Measurements from ENCODE around the gene COL5A1. TPM values are rescaled to one million over a fixed set of nuclear protein-coding genes. Genes with fewer than 3 reads are reported as not detected.
A peak's percentile ranks its signal among the peaks of the same experiment; 100 is the strongest.

The COL5A1 gene
- total RNA-seq, 4 donors from 2014 or later, result 7.1 to 69.3 (median 16.1) TPM

- intact Hi-C loops (cut with DNase I; ENCODE audit: low total_unique reads) (no loop called here), in situ Hi-C loops (cut with MboI; ENCODE audit: low pct_ligation_motif_present in 1 of 4, low pct_unique_long_range_greater_than_20kb in 1 of 4, low sequenced_read_pairs in 3 of 4) (no loop called here)
- Histone ChIP-seq H3K4me3 (no peak overlapping the region), H3K4me1 (no peaks in the 10 kb centered on the region), H3K36me3 (no peaks in the 10 kb centered on the region), H3K9me3 (no peaks in the 10 kb centered on the region), H3K27me3 (no peaks in the 10 kb centered on the region), H3K27ac (no peak overlapping the region)
- 88 to 91% methylated on average over 5 to 8 of the region's 8 CpGs for WGBS, 2 donors (ENCODE audit: low coverage in 1 of 2)
- no peak for TF ChIP-seq POLR2AphosphoS5 (IDR thresholded peaks at IDR 0.05)
- no peak for TF ChIP-seq CTCF (IDR thresholded peaks at IDR 0.05)
- TF ChIP-seq EP300 (IDR thresholded peaks at IDR 0.05; ENCODE audit: low read depth), result no peak
- TF ChIP-seq POLR2A (IDR thresholded peaks at IDR 0.05), result no peak
- no peak for DNase-seq
Observed at GRCh38 chr9:134630861-134631260, 10.7 kb upstream of the COL5A1 start.

GRCh38 chr9:134631881-134632280 lies 9.7 kb upstream of the COL5A1 start:
- in situ Hi-C loops (cut with MboI; ENCODE audit: low pct_ligation_motif_present in 1 of 4, low pct_unique_long_range_greater_than_20kb in 1 of 4, low sequenced_read_pairs in 3 of 4), result no loop called here
- Histone ChIP-seq H3K9me3 (no peaks in the 10 kb centered on the region), H3K4me1 (no peaks in the 10 kb centered on the region), H3K36me3 (no peaks in the 10 kb centered on the region), H3K27ac (no peak overlapping the region), H3K27me3 (no peaks in the 10 kb centered on the region), H3K4me3 (no peak overlapping the region)
- intact Hi-C loops (cut with DNase I; ENCODE audit: low total_unique reads), result no loop called here
- TF ChIP-seq CTCF (IDR thresholded peaks at IDR 0.05), result no peak
- TF ChIP-seq POLR2A (IDR thresholded peaks at IDR 0.05), result no peak
- no peak for TF ChIP-seq EP300 (IDR thresholded peaks at IDR 0.05; ENCODE audit: low read depth)
- TF ChIP-seq POLR2AphosphoS5 (IDR thresholded peaks at IDR 0.05), result no peak
- 71% methylated on average over 10 of the region's 10 CpGs; no CpG with 5 or more reads in 1 of the 2 donors for WGBS, 2 donors (ENCODE audit: low coverage in 1 of 2)
- DNase-seq, result no peak

GRCh38 chr9:134632329-134632728 lies 9.3 kb upstream of the COL5A1 start:
- DNase-seq, result peak; percentile 1
- intact Hi-C loops (cut with DNase I; ENCODE audit: low total_unique reads), result no loop called here
- no peak overlapping the region for H3K4me3 ChIP-seq
- H3K27ac ChIP-seq, result no peak overlapping the region
- no peaks in the 10 kb centered on the region for H3K36me3 ChIP-seq
- no peaks in the 10 kb centered on the region for H3K4me1 ChIP-seq
- TF ChIP-seq EP300 (IDR thresholded peaks at IDR 0.05; ENCODE audit: low read depth), result no peak
- TF ChIP-seq POLR2AphosphoS5 (IDR thresholded peaks at IDR 0.05), result no peak
- no peak for TF ChIP-seq CTCF (IDR thresholded peaks at IDR 0.05)
- TF ChIP-seq POLR2A (IDR thresholded peaks at IDR 0.05), result no peak
- no peaks in the 10 kb centered on the region for H3K27me3 ChIP-seq
- no peaks in the 10 kb centered on the region for H3K9me3 ChIP-seq
- 93% methylated on average over 9 of the region's 9 CpGs; no CpG with 5 or more reads in 1 of the 2 donors for WGBS, 2 donors (ENCODE audit: low coverage in 1 of 2)
- in situ Hi-C loops (cut with MboI; ENCODE audit: low pct_ligation_motif_present in 1 of 4, low pct_unique_long_range_greater_than_20kb in 1 of 4, low sequenced_read_pairs in 3 of 4), result no loop called here

GRCh38 chr9:134633362-134634142 lies 8.1 kb upstream of the COL5A1 start:
- WGBS, 2 donors (ENCODE audit: low coverage in 1 of 2), result 84 to 95% methylated on average over 4 to 16 of the region's 16 CpGs
- in situ Hi-C loops (cut with MboI; ENCODE audit: low pct_ligation_motif_present in 1 of 4, low pct_unique_long_range_greater_than_20kb in 1 of 4, low sequenced_read_pairs in 3 of 4) (no loop called here), intact Hi-C loops (cut with DNase I; ENCODE audit: low total_unique reads) (no loop called here)
- Histone ChIP-seq H3K4me1 (no peaks in the 10 kb centered on the region), H3K4me3 (no peak overlapping the region), H3K36me3 (no peaks in the 10 kb centered on the region), H3K9me3 (no peaks in the 10 kb centered on the region), H3K27ac (no peak overlapping the region), H3K27me3 (no peaks in the 10 kb centered on the region)
- DNase-seq, result peak; percentile 2
- TF ChIP-seq POLR2A (IDR thresholded peaks at IDR 0.05) (no peak), POLR2AphosphoS5 (IDR thresholded peaks at IDR 0.05) (no peak), CTCF (IDR thresholded peaks at IDR 0.05) (no peak), EP300 (IDR thresholded peaks at IDR 0.05; ENCODE audit: low read depth) (no peak)
